GM10847 (cell line): ENCODE measurements around the gene EIF2B2.

ENCODE experiments used
- POLR2A ChIP-seq: IDR thresholded peaks from 2 replicates; pipeline ENCODE4 v1.6.1; 2011; ENCODE audit not compliant: insufficient read length; ENCODE audit errors: extremely low read depth

EIF2B2 gene

GRCh38 chr14:74964787-74965485, 37.8 kb upstream of the EIF2B2 start:
- no peak for TF ChIP-seq POLR2A

GRCh38 chr14:74965486-74966153, 37.1 kb upstream of the EIF2B2 start:
- no peak for TF ChIP-seq POLR2A

GRCh38 chr14:74968811-74969210, 33.9 kb upstream of the EIF2B2 start:
- no peak for TF ChIP-seq POLR2A

- no peak for TF ChIP-seq POLR2A
Observed at GRCh38 chr14:74973003-74973653, 29.6 kb upstream of the EIF2B2 start.

GRCh38 chr14:74973905-74974363, 28.8 kb upstream of the EIF2B2 start:
- TF ChIP-seq POLR2A: no peak

- no peak for TF ChIP-seq POLR2A
Observed at GRCh38 chr14:74974364-74975058, 28.2 kb upstream of the EIF2B2 start.

GRCh38 chr14:74975059-74975810, 27.5 kb upstream of the EIF2B2 start:
- no peak for TF ChIP-seq POLR2A

- no peak for TF ChIP-seq POLR2A
Observed at GRCh38 chr14:74976264-74977113, 26.2 kb upstream of the EIF2B2 start.

GRCh38 chr14:74977164-74977900, 25.4 kb upstream of the EIF2B2 start:
- TF ChIP-seq POLR2A: no peak

GRCh38 chr14:74977901-74978385, 24.8 kb upstream of the EIF2B2 start:
- no peak for TF ChIP-seq POLR2A

- no peak for TF ChIP-seq POLR2A
Observed at GRCh38 chr14:74978416-74978947, 24.2 kb upstream of the EIF2B2 start.

GRCh38 chr14:74979029-74979428, 23.7 kb upstream of the EIF2B2 start:
- TF ChIP-seq POLR2A: no peak

- no peak for TF ChIP-seq POLR2A
Observed at GRCh38 chr14:74979442-74980397, 23.0 kb upstream of the EIF2B2 start.
